Breast epithelium (tissue), 4 donors: ENCODE measurements around the gene RBM3. TPM values are rescaled to one million over a fixed set of nuclear protein-coding genes. Genes with fewer than 3 reads are reported as not detected.
A peak's percentile ranks its signal among the peaks of the same experiment; 100 is the strongest.

ENCODE experiments used
- DNase-seq, 2 donors: peaks; one replicate each; pipeline ENCODE4 v3.0.0-alpha.2; 2019; ENCODE audit warnings: low spot score in 2 of 2
- H3K27ac ChIP-seq, 2 donors: fragments of 200-600 bp; sonication (generic) in 1 of 2; one replicate each; pipeline ENCODE4 v1.5.1; 2016 to 2019; ENCODE audit warnings: mild to moderate bottlenecking in 1 of 2
- H3K27me3 ChIP-seq, 2 donors: fragments of 200-600 bp; sonication (generic) in 1 of 2; one replicate each; pipeline versions ENCODE4 v1.5.1 to v1.6.0; 2017 to 2019; ENCODE audit warnings: control low read depth in 1 of 2, mild to moderate bottlenecking in 1 of 2
- H3K36me3 ChIP-seq: fragments of 200-600 bp; one replicate; pipeline ENCODE4 v1.5.1; 2019
- H3K4me1 ChIP-seq, 2 donors: fragments of 200-600 bp; sonication (generic); one replicate each; pipeline ENCODE4 v1.5.1; 2016 to 2019; ENCODE audit warnings: control low read depth in 1 of 2
- H3K4me3 ChIP-seq, 3 donors: fragments of 200-600 bp; sonication (generic); 1 replicate in 2 of 3; 2 replicates in 1 of 3; pipeline ENCODE4 v1.5.1; 2016 to 2019; ENCODE audit warnings: mild to moderate bottlenecking in 3 of 3, moderate library complexity in 2 of 3
- H3K9me3 ChIP-seq, 2 donors: fragments of 200-600 bp; sonication (generic) in 1 of 2; one replicate each; pipeline ENCODE4 v1.5.1; 2016 to 2019; ENCODE audit warnings: control low read depth in 1 of 2
- POLR2A ChIP-seq: fragments of 450-650 bp; IDR thresholded peaks from one replicate; pipeline ENCODE4 v1.6.1; 2016; ENCODE audit warnings: antibody characterized with exemption, mild to moderate bottlenecking, moderate library complexity
- POLR2AphosphoS5 ChIP-seq, 3 donors: sonication (generic); formaldehyde crosslinking; IDR thresholded peaks; one replicate each; pipeline ENCODE4 v1.6.1; 2017; ENCODE audit warnings: antibody characterized with exemption in 3 of 3
- intact Hi-C: fragments of 100-400 bp; cut with DNase I; formaldehyde crosslinking; loops from one replicate; pipeline ENCODE4 v1.15.1; 2023; ENCODE audit warnings: low total_unique reads
- total RNA-seq, 3 donors: library from RNA; depleted of rRNA; stranded (reverse); fragments of >200 nt; gene quantifications; one replicate each; pipeline ENCODE4 v1.1.0, GENCODE V29; 2016
- TF ChIP-seq, protein P1 (sequence below), 3 donors: fragments of 450-650 bp; IDR thresholded peaks; one replicate each; pipeline ENCODE4 v1.5.1; 2016 to 2017; ENCODE audit warnings: antibody characterized with exemption in 3 of 3, mild to moderate bottlenecking in 3 of 3, moderate library complexity in 3 of 3

Gene RBM3
- total RNA-seq, 3 donors from 2014 or later: 152 to 328 (median 213) TPM

GRCh38 chrX:48560056-48560455 is 14.2 kb upstream of the RBM3 start:
- intact Hi-C loops: no loop called here
- Histone ChIP-seq H3K36me3 (no peaks in the 10 kb centered on the region), H3K27ac (no peak overlapping the region), H3K27me3 (peaks cover 0 to 21% of the 10 kb centered on the region in 2 donors), H3K4me3 (no peak overlapping the region), H3K9me3 (no peaks in the 10 kb centered on the region), H3K4me1 (no peaks in the 10 kb centered on the region)
- TF ChIP-seq, protein P1, sequence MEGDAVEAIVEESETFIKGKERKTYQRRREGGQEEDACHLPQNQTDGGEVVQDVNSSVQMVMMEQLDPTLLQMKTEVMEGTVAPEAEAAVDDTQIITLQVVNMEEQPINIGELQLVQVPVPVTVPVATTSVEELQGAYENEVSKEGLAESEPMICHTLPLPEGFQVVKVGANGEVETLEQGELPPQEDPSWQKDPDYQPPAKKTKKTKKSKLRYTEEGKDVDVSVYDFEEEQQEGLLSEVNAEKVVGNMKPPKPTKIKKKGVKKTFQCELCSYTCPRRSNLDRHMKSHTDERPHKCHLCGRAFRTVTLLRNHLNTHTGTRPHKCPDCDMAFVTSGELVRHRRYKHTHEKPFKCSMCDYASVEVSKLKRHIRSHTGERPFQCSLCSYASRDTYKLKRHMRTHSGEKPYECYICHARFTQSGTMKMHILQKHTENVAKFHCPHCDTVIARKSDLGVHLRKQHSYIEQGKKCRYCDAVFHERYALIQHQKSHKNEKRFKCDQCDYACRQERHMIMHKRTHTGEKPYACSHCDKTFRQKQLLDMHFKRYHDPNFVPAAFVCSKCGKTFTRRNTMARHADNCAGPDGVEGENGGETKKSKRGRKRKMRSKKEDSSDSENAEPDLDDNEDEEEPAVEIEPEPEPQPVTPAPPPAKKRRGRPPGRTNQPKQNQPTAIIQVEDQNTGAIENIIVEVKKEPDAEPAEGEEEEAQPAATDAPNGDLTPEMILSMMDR (IDR thresholded peaks at IDR 0.05): no peak
- TF ChIP-seq POLR2AphosphoS5 (IDR thresholded peaks at IDR 0.05): no peak
- TF ChIP-seq POLR2A: no peak
- DNase-seq: no peak

DNA sequence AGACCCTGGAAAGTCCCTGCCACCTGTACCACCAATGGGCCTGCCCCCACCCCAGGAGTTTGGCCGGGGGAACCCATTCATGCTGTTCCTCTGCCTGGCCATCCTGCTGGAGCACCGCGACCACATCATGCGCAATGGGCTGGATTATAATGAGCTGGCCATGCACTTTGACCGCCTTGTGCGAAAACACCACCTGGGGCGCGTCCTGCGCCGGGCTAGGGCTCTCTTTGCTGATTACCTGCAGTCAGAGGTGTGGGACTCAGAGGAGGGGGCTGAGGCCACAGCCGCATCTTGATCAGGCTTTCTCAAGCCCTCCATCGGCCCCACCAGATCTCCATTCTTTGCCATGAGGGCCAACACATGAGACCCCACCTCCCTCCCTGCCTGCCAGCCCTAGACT is 13.6 kb upstream of the RBM3 start:
- no peaks in the 10 kb centered on the region for H3K9me3 ChIP-seq
- intact Hi-C loops: no loop called here
- no peaks in the 10 kb centered on the region for H3K4me1 ChIP-seq
- H3K36me3 ChIP-seq: no peaks in the 10 kb centered on the region
- H3K27me3 ChIP-seq: peaks cover 0 to 21% of the 10 kb centered on the region in 2 donors
- H3K27ac ChIP-seq: no peak overlapping the region
- DNase-seq: no peak
- no peak overlapping the region for H3K4me3 ChIP-seq
- TF ChIP-seq, protein P1 (IDR thresholded peaks at IDR 0.05): no peak
- TF ChIP-seq POLR2A (no peak), POLR2AphosphoS5 (IDR thresholded peaks at IDR 0.05) (no peak)

GRCh38 chrX:48569958-48570357 is 4.3 kb upstream of the RBM3 start:
- H3K4me1 ChIP-seq: no peaks in the 10 kb centered on the region
- DNase-seq: no peak
- H3K4me3 ChIP-seq: no peak overlapping the region
- no peaks in the 10 kb centered on the region for H3K9me3 ChIP-seq
- intact Hi-C loops: no loop called here
- no peak for TF ChIP-seq POLR2AphosphoS5 (IDR thresholded peaks at IDR 0.05)
- no peak overlapping the region for H3K27ac ChIP-seq
- no peaks in the 10 kb centered on the region for H3K36me3 ChIP-seq
- H3K27me3 ChIP-seq: peaks cover 0 to 7% of the 10 kb centered on the region in 2 donors

DNA sequence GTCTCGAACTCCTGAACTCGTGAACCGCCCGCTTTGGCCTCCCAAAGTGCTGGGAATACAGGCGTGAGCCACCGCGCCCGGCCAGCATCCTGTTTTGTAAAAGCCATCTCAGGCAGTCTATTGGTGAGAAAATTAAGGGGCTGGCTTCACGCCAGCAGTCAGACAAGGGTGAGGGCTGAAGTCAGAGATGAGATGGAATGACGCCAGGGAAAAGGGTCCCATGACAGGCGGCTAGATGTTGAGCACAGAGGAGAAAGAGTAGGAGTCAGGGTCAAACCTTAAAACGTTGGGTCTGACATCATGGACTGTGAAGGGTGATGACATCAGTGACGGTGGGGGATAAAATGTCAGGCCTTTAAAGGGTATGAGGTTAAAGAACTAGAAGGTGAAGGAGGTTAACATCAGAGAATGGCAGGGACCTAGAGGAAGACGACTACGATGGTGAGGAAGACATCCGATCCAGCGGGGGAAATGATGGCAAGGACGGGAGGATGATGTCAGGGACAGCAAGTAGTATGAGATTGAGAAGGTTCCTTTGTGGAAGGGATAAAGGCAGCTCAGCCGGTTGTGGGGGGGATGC is 504 bp upstream of the RBM3 start:
- Histone ChIP-seq H3K36me3 (no peaks in the 10 kb centered on the region), H3K27ac (peak overlapping the region; percentile 97 to 98), H3K4me1 (no peaks in the 10 kb centered on the region), H3K9me3 (no peaks in the 10 kb centered on the region), H3K4me3 (peak overlapping the region; percentile 67 to 82 (median 68)), H3K27me3 (peaks cover 0 to 7% of the 10 kb centered on the region in 2 donors)
- TF ChIP-seq POLR2A: no peak
- TF ChIP-seq, protein P1 (IDR thresholded peaks at IDR 0.05): no peak
- TF ChIP-seq POLR2AphosphoS5 (IDR thresholded peaks at IDR 0.05): no peak
- intact Hi-C loops: no loop called here
- DNase-seq: peak in 1 of 2 donors; percentile 28

DNA sequence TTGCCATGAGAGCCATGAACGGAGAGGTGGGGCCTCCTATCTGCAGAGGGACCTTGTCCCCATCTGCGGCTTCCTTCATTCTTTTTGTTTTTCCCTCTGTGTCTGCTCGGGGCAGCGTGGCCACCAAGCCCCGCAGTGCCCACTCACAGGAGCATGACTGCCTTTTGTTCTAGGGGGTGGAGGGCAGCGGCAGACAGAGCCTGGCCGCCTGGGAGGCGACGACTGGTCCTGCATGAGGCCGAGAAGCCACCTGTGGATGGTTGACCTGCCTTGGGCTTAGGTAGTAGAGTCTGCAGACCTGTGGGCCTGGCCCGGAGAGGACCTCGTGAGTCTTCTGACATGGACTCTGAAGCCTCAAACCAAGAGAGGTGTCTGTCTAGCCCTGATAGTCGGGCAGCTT is 1.4 kb downstream of the RBM3 start:
- Histone ChIP-seq H3K4me1 (no peaks in the 10 kb centered on the region), H3K4me3 (peak overlapping the region; percentile 67 to 82 (median 68)), H3K27ac (peak overlapping the region; percentile 97 to 98), H3K27me3 (peaks cover 0 to 7% of the 10 kb centered on the region in 2 donors), H3K9me3 (no peaks in the 10 kb centered on the region), H3K36me3 (no peaks in the 10 kb centered on the region)
- intact Hi-C loops: no loop called here
- TF ChIP-seq POLR2A (no peak), POLR2AphosphoS5 (IDR thresholded peaks at IDR 0.05) (no peak)
- TF ChIP-seq, protein P1 (IDR thresholded peaks at IDR 0.05): no peak
- DNase-seq: no peak
